Activated CD4-positive, alpha-beta T cell treated with anti-CD3 and anti-CD28 coated beads, Interleukin-10, Interleukin-2, amounts not matched to agents 100 ng/mL and 50 ng/mL, durations not matched to agents 16 hours and 8 hours (primary cell): Measurements from ENCODE around the gene MTIF3.

Source experiments
- DNase-seq: peaks from one replicate; pipeline ENCODE4 v3.0.0-alpha.2; 2020

MTIF3 gene

GRCh38 chr13:27450921-27451471 lies 632 bp upstream of the MTIF3 start:
- no peak for DNase-seq

GRCh38 chr13:27449081-27449603 lies 1.2 kb downstream of the MTIF3 start:
- no peak for DNase-seq

- no peak for DNase-seq
Observed at GRCh38 chr13:27448308-27448707, 2.1 kb downstream of the MTIF3 start.

- DNase-seq: peak; percentile 44
Observed at GRCh38 chr13:27446986-27447583, 3.3 kb downstream of the MTIF3 start.

- no peak for DNase-seq
Observed at GRCh38 chr13:27442797-27443196, 7.6 kb downstream of the MTIF3 start.

GRCh38 chr13:27442071-27442647 lies 8.2 kb downstream of the MTIF3 start:
- DNase-seq: peak; percentile 45

GRCh38 chr13:27440408-27440807 lies 10.0 kb downstream of the MTIF3 start:
- no peak for DNase-seq

GRCh38 chr13:27437126-27437525 lies 13.2 kb downstream of the MTIF3 start:
- DNase-seq: no peak

- no peak for DNase-seq
Observed at GRCh38 chr13:27432611-27433210, 17.7 kb downstream of the MTIF3 start.

- no peak for DNase-seq
Observed at GRCh38 chr13:27432180-27432579, 18.2 kb downstream of the MTIF3 start.

- DNase-seq: no peak
Observed at GRCh38 chr13:27428160-27428559, 22.2 kb downstream of the MTIF3 start.

GRCh38 chr13:27427641-27428040 lies 22.7 kb downstream of the MTIF3 start:
- DNase-seq: no peak

GRCh38 chr13:27425918-27426630 lies 24.3 kb downstream of the MTIF3 start:
- peak; percentile 90 for DNase-seq

- DNase-seq: peak; percentile 27
Observed at GRCh38 chr13:27425158-27425917, 25.0 kb downstream of the MTIF3 start.

GRCh38 chr13:27424246-27425157 lies 25.9 kb downstream of the MTIF3 start, which contains the start of gene GTF3A:
Gene GTF3A (plus strand): TSS chr13:27424619.
- DNase-seq: peak; percentile 93

GRCh38 chr13:27423333-27423732 lies 27.0 kb downstream of the MTIF3 start:
- no peak for DNase-seq

GRCh38 chr13:27421101-27421871 lies 29.1 kb downstream of the MTIF3 start:
- DNase-seq: no peak

GRCh38 chr13:27419328-27419727 lies 31.0 kb downstream of the MTIF3 start:
- DNase-seq: no peak

- no peak for DNase-seq
Observed at GRCh38 chr13:27415116-27415515, 35.2 kb downstream of the MTIF3 start.

GRCh38 chr13:27411341-27411740 lies 39.0 kb downstream of the MTIF3 start:
- no peak for DNase-seq

- DNase-seq: no peak
Observed at GRCh38 chr13:27409013-27409412, 41.4 kb downstream of the MTIF3 start.
